Pons (tissue), 1 donor: Measurements from ENCODE around the gene ENOX2.

Experiments
- DNase-seq: peaks from one replicate; pipeline ENCODE4 v3.0.0-alpha.2; 2016; ENCODE audit warnings: low spot score

Gene ENOX2

DNA sequence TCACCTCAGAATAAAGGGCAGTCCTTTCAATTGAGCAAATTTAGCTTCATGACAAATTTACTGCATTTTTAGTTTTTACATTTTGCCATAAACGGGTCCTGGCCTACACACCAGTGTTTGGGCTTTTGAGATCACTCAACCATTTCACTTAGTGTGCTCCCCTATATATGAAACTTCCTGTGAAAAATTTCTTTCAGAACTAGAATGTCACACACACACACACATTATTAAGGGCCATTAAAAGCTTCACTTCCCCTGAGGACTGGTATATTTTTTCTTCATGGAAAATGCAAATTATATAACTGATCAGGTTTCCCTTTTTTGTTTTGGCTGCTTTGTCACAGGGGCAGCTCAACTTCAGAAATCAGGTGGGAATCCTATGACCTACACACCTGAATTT, 206.5 kb downstream of the ENOX2 start:
- no peak for DNase-seq

DNA sequence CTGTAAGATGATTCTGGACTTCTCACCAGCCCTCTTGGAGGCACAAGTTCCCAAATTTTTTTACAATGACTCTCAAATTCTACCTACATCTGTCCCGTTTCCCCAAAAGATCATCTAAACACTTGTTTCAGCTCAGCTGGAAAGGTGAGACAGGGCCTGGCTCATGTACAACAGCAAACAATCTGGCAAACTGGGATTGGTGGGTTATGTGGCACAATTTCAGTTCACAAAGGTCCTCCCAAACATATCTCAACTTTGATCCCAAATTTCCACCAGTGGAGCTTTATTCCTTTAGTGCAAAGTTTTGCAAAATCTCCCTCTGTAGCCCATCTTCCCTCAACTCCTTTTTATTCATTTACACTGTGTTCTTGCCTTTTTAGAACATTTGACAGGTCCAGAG, 207.1 kb downstream of the ENOX2 start:
- no peak for DNase-seq

DNA sequence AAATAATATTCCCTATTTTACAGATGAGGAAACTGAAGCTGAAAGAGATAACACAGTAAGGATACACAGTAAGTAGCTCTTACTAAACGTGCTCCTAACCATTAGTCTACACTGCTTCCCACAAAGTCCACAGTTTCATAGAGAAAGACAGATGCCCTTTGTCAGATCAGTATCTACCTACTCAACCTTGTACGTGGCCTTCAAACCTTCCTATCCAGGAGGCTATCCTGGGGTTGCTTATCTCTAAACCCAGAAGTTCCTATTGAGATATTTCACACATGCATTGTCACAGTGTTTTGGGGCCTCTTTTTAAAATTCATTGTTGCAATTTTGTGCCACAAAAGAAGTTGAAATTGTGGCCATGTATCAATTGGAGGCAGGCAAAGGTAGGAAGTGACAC, 208.0 kb downstream of the ENOX2 start:
- DNase-seq, result no peak

DNA sequence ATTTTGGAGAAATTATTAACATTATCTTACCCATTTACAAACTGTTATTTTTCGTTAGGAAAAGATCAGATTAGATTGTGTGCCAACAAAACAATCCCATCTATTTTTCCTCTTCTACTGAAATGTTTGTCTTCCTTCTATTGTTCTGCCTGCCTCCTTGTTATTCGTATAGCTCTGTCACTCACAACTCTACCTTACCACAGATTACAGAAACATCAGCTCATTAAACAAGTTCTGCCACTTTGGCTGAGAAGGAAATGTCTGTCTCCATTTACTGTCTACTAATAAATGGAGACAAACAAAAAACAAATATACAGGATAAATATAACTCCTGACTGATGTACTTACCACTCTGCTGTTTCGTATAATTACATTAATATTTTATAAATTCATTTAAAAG, 211.4 kb downstream of the ENOX2 start:
- DNase-seq, result no peak

DNA sequence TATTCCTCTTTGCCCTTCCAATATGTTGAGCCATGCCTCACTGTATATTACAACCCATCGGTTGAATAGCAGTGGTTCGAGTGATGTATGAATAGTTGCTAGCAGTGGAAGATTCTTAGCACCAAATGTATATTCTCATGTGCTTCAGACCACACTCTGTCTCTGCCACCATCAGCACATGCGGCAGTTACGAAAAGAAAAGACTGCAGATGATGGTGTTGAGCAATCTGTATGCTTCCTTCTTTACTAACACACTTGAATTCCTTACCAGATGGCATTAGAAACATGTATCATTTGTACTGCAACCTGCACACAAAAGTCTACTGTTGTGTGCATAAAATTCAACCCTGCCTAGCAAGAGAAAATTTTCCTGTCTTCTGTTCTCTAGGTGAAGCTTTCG, 214.6 kb downstream of the ENOX2 start:
- DNase-seq, result no peak

DNA sequence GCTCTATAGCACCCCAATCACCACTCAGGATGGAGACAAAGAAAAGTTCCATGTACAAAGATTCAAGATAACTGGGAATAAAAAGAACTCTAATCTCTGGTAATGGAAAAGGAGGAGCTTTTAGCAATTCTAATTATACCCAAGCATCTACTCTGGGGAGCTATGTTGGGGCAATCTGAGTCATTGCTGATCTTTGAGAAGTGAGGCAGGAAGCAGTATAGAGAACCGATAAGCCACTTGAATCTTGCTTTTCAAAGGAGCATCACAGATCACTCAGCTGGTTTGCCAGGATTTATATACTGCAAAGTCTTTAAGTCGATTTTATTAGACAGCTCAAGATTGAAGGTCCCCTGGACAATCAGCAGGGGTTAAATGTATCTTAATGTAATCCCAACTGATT, 220.0 kb downstream of the ENOX2 start:
- DNase-seq, result no peak

DNA sequence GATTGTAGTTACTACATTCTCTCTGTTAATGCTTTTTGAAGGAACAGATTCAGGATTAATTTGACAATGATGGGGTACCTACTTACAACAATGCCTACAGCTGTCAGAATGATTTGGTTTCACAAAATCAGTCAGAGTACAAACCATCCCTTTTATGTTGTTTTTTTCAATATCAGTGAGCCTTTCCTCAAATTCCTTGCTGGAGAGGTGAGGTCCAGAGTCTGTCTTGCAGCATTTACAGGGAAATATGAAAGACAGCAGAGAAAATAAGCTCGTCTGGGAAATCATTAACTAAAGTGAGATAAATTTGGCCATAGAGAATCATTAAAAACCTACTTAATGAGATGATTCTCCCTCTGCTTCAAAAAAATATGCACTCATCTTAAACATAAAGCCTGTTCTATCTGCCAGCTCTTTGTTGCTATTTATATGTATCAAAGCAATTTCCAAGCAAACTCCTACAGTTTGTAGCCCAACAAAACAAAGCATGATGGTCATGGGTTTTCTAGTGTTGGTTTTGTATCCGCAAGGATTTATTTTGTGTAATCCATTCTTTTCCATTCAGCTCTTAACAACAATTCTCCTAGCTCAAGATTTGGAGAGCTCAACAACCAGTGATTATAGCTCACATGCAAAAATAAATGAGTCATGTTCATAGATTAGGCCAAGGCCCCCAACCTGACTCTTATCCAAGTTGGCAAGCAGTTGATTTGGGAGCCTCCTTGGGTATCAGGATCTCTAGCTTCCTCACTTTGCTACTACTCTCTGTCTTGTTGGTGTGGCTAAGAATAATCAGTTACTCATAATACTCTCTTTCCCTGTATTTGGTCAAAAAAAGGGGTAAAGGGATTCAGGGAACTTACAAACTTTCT, 222.6 kb downstream of the ENOX2 start:
- DNase-seq, result no peak

DNA sequence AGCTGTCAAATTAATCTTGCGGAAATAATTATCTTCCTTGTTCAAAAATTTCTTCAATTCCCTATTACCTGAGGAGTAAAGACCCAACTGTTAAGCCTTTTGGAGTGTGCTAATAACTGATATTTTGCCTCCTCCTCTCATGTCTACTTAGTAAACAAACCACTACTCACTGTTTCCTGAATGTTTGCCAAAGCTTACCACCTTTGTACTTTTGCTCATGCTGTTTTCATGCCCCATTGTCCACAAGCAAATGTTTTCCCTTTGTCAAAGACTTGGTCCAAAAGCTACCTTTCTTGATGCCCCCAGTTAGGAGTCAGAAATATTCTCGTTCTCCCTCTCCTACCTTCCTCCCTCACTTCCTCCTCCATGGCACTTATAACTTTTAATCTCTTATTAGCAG, 226.1 kb downstream of the ENOX2 start:
- DNase-seq, result no peak

DNA sequence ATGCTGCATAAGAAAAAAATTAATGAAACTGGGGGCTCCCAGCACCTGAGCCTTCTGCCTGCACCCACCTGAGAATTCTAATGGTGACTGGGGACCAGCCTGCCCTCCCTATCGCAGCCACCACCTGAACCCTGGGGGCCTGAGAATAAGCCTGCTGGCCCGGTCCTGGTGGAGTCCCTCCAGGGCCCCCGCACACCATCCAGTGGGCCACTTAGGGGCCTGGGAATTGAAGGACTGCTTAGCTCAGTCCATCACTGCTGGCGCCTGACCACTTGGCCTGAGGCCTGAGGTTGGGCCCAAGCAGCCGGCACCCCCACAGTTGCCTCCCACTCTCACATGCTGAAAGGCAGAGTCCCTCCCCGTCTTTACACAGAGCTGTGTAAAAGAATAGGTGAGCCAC, 230.8 kb downstream of the ENOX2 start:
- no peak for DNase-seq

DNA sequence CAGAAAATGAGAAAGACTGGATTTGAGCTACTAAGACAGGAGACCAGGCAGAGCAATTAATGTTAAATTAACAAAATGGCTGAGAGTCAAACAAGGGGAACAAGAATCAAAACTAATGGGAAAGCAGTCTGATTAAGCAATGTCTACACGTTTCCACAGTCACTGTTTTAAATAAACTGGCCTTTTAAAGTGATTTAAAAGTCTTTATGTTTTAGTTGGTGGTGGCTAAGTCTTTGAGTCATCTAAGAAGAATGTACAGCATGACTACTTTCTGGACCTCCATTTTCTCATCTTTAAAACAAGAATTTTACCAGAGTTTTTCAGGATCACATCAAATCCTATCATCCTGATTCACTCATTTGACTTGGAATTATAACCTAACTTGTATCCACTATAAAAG, 233.8 kb downstream of the ENOX2 start:
- no peak for DNase-seq

DNA sequence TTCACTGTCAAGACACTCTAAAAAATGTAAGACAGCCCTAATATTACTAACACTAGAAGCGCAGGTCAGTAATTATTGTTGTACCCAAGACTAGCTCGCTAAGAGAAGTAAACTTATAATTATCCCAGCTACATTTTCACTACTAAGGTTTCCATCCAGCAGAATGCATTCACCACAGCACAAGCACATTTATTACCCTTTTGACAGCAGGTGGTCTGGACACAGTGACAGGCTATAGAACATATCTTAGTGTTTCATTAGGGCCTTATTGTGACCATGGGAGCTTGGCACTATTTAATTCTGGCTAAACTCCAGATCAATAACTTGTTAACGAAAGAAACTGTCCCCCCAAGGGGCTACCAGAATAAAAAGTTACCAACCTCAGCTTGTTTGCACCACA, 237.7 kb downstream of the ENOX2 start:
- no peak for DNase-seq

DNA sequence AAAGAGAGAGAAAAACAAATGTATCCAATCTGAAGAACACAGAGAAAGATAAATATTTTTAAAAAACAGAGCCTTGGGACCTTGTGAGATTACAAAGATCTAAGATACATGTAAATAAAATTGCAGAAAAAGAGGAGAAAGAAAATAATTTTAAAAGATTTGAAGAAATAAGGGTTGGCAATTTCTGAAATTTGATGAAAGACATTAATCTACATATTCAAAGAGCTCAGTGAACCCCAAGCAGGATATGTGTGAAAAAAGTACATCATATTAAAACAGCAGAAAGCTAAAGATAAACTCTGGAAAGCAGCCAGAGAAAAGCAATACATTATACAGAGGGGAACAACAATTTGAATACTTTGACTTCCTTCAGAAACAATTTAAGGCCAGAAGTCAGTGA, 244.7 kb downstream of the ENOX2 start:
- DNase-seq, result no peak

DNA sequence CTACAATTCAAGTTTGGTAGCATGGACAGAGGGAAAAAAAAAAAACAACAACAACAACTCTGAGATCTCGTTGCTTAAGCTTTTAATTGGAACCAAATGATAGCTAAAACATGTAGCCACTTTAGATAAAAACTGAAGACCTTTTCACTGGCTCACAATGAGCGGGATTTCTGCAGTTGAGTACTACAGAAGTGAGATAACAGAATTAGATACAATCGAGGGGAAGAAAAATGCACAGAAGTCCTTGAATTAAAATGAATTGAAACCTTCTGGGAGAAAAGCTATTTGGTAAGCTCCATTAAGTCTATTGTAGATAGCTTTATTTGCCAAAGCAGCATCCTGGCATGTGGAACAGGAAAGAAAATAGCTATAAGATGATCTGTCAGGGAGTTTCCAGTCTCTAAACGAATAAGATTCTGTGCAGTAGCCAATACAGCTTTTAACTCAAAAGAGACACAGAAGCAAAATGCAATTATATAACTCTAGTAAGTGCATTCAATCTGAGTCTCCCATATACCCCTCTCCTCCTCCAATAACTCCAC, 248.5 kb downstream of the ENOX2 start:
- no peak for DNase-seq

DNA sequence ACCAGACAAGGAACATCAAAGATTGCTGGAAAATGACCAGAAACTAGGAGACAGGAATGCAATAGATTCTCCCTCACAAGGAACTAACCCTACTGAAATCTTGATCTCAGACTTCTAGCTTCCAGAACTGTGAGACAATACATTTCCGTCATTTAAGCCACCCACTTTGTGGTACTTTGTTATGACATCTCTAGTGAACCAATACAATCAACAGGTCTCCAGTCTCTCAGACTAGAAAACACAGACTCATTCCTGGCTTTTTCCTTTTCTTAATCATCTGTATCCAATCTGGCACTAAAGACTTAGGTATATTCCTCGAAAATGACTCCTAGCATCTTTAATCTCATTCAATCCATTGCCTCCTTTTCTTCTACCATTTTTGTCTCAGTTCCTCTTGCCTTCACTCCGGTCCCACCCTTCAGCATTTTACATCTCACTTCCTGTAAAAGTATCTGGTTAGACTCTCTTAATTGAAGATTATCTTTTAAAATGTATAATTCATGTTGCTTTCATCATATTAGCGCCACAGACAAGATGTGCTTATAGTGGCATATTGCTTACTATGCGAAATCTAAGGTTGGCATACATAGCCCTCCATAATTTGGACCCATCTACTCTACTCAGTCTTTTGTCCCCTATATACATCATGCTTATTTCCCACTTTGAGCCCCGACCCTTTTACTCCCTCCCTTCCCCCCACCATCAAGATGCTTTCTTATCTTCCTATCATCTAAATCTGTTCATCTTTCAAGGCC, 250.0 kb downstream of the ENOX2 start:
- DNase-seq, result no peak

DNA sequence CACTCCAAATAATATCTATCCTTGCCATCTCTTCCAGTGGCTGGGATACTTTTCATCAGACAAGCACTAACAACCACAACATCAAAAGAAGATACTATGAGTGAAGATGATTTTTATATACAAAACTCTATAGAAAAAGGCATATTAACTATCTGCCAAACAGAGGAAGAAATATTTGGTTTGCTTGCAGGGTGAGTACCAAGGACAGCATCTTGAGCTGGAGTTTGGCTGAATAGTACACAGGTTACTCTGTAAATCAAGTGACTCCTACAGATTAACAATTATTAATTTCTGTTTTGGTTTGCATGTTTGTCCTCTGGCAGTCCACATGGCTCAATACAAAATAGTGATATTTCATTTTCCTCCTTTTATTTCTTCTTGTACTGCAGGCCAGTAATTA, 253.3 kb downstream of the ENOX2 start:
- DNase-seq, result no peak

DNA sequence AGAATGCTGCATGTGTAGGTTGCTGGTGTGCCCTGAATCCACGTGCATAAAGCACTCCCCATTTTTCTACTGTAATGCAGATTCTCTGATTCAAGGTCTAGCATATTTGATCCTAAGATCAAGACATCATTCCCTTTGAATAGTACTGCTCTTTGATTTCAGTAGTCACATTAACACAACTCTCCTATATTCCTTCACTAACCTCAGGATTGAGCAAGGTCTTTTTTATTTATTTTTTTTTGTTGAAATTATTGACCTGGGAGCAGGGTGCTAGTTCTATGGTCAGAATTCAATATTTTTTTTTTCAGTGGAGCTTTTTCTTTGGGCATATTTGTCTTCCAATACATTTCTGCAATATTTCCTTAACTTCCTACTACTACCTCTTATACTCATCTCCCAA, 255.5 kb downstream of the ENOX2 start:
- no peak for DNase-seq

DNA sequence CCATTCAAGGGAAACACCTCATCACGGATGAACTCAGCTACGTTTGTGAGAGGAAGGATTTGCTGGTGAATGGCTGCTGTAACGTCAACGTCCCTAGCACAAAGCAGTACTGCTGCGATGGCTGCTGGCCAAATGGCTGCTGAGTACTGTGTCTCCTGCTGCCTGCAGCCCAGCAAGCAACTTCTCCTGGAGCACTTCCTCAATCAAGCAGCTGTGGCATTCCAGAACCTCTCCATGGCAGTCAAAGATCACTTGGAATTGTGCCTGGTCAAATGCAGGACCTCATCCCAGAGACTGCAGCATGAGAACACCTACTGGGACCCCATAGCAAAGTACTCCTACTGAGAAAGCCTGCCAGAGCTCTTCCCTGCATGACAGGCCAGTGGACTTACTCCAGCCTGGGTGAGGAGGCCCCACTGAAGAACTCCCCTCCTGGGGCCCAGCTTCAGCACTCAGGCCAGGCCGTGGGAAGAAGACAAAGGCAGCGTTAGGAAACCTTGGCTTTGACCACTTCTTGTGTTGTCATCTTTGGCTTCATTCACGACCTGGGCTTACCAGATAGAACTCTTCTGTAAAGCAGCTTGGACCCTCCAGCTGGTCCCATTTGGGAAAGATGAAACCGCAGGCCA, 256.9 kb downstream of the ENOX2 start:
- no peak for DNase-seq

DNA sequence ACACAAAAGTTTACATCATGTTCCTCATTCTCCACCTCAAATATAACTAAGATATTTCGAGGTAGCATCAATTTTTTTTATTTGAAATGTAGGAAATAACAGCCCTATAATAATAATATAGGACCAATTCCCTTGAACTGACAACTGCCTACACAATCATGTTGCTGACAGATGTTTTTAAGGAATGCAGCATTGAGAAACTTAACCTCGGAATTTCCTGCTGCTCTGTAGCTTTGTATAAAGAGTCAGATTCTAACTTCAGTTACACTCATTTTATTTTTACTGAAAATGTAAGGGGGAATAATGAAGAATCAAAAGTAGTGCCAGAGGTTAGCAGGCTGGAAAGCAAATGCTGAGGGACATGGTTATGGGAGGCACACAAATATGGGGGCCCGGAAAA, 265.4 kb downstream of the ENOX2 start:
- no peak for DNase-seq

DNA sequence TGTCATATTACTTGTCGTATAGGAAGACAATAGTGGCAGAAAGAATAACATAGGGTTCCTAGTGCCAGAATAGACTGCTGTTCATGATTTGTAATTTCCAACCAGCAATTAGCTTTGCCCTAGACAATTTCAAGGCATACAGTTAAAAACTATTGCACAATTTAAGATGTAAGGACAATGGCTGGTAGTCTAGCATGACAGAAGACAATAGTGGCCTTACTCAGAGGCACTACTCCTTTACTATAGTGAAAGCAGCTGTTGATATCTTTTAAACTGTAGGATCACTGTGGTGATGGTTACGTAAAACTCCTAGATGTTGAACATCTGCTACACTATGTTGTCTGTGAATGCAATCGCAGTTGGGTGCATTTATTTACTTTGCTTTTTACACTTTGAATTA, 266.7 kb downstream of the ENOX2 start:
- DNase-seq, result no peak

DNA sequence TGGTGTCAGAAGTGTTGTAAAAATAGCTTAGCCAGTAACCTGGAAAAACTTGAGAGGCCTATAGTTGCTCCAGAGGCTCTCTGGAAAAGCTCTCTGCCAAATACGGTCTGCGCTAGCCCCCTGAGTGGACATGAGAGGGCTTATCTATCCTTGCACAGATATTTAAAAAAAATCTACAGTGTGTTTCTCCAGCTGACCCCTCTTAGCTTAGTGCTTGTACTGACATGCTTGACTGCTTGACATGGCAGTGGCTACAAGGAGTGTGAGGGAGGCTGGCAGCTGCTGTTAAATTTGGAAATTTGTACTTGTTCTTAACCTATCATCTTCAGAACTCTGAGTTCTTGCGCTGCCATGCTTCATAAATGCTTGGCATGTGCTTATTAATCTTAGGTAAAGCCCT, 272.0 kb downstream of the ENOX2 start:
- no peak for DNase-seq

DNA sequence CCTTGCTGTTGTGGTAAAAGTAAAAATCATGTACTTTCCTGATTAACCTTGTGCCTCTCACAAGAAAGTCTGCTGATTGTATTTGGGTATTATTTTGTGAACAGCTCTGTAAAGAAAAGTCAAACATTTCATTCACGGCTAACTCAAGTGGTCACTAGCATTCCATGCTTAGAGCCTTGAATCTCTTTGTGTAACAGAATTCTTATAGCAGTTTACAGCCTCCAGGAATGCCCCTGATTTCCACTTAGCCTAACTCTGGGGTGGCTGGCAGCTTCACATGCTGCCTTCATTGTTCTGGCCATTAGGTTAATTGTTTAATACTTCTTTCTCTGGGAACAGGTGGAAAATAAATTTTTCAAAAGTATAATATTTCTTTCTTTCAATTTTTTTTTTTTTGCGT, 274.5 kb downstream of the ENOX2 start:
- DNase-seq, result no peak

DNA sequence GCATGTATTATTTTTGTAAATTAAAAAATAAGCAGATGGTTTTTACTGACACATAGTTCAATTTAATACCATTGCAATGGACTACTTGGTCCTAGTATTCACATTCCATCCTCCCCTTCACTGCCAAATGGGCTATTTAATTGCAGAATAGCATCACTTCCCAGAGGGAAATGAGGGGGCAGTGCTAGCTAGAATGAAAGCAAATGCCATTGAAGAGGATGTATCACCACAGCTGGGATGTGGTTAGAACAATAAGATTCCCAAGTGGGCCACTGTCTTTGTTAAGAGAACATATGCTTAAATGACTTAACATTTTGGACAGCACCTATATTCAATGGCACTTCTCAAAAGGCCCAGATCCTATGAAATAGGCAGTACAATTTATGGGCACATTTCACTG, 276.5 kb downstream of the ENOX2 start:
- DNase-seq, result no peak

DNA sequence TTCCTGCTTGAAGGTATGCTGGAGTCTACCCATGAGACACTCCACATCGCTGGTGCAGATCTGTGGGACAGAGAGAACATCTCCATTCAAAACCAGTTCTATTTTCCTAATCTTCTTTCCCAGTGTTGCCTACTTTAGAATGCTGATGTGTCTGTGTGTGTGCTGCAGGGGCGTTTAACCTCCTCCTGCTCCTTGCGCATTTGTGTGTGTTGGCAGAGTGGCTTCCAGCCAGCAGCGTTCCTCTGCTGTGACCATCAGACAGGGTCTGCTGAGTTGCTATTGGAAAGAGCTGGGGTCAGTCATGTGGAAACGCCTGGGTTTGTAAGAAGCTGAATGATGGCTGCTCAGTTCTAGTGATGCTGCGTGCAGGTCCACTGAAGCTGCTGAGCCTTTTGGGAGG, 277.6 kb downstream of the ENOX2 start:
- DNase-seq, result no peak
